Aortic smooth muscle cell (primary cell): ENCODE data around the gene TEX35. TPM values are rescaled to one million over a fixed set of nuclear protein-coding genes. Genes with fewer than 3 reads are reported as not detected.

Source experiments
- total RNA-seq: library from RNA; depleted of rRNA; stranded (reverse); fragments of >200 nt; gene quantifications from 2 replicates; pipeline ENCODE4 v1.2.3, GENCODE V29; 2014

TEX35 gene
- not detected in 2 replicates for total RNA-seq

DNA sequence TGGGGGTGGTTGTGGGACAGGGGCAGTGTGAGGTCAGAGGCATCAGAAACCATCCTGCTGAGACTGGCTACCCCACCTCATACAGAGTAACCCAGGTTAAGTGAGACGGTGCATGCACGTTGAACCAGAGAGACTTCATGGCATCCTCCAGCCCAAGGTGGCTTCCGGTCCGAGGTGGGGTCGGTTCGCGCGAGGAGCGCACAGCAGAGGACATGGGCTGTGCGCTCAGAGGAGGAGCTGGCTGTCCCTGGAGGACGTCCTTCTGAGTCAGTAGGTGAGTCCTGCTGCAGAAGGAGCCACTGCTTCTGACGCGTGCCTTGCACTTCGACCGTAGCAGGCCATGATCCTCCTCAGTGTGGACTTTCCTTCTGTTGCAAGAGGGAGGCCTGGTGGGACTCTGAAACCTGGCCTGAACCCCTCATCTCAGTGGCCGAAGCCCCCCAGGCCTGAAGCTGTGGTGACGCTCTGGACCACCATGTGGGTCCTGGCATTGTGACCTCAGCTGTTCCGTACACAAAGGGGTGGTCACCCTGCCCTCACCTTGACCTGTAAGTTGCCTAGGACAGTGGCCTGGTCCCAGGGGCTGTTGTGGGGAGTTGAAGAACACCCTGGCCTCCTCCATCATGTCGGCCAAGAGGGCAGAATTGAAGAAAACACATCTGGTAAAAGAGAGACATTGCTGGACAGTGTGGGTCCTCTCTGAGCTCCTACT, at the start of gene TEX35:
TEX35 (plus strand) TSS at position 544 of the 712 bp plus-strand sequence; CDS start at position 624, 80 bp downstream.

GRCh38 chr1:178496410-178497135, 16.3 kb upstream of the TEX35 start, which contains the start of gene CLEC20A:
TSS of gene CLEC20A (minus strand) at chr1:178496964. CDS start at chr1:178496939, 25 bp downstream.

Other genes with a start within 250 kb of the TEX35 start
- gene CLEC20A, start 16.1 kb upstream of the TEX35 start, total RNA-seq, result not detected in 2 replicates
- 5.8 and 9.6 TPM in 2 replicates for gene RALGPS2, start 212.1 kb downstream of the TEX35 start, total RNA-seq